ENCODE data around the gene RNF223. TPM values are rescaled to one million over a fixed set of nuclear protein-coding genes. Genes with fewer than 3 reads are reported as not detected.
"Not testable (repeated sequence)": the region's sequence is repeated elsewhere in the genome, so short reads cannot be mapped to it uniquely, and the experiment has no call there.

RNF223 gene
- total RNA-seq, 1 experiment from 2014 or later: not detected

- DNase-seq: peak; percentile 46
- no peak overlapping the region for H3K4me3 ChIP-seq (ENCODE audit: insufficient read depth, low read depth, low read length)
- no peaks in the 10 kb centered on the region for H3K27me3 ChIP-seq (ENCODE audit: control insufficient read depth, insufficient read depth, low read length)
- no peaks in the 10 kb centered on the region for H3K36me3 ChIP-seq (replicated peaks; ENCODE audit: control insufficient read depth, insufficient read depth, low read length)
Measured at GRCh38 chr1:1085911-1086841, 12.1 kb upstream of the RNF223 start.

GRCh38 chr1:1085171-1085841 lies 11.2 kb upstream of the RNF223 start:
- H3K27me3 ChIP-seq (ENCODE audit: control insufficient read depth, insufficient read depth, low read length): no peaks in the 10 kb centered on the region
- H3K36me3 ChIP-seq (replicated peaks; ENCODE audit: control insufficient read depth, insufficient read depth, low read length): no peaks in the 10 kb centered on the region
- H3K4me3 ChIP-seq (ENCODE audit: insufficient read depth, low read depth, low read length): no peak overlapping the region
- DNase-seq: peak; percentile 51

- peak; percentile 50 for DNase-seq
- Histone ChIP-seq H3K36me3 (replicated peaks; ENCODE audit: control insufficient read depth, insufficient read depth, low read length) (no peaks in the 10 kb centered on the region), H3K27me3 (ENCODE audit: control insufficient read depth, insufficient read depth, low read length) (peaks cover 2% of the 10 kb centered on the region; the same call in 1 of the 2 replicates), H3K4me3 (ENCODE audit: insufficient read depth, low read depth, low read length) (no peak overlapping the region)
Measured at GRCh38 chr1:1084372-1085170, 10.5 kb upstream of the RNF223 start.

DNA sequence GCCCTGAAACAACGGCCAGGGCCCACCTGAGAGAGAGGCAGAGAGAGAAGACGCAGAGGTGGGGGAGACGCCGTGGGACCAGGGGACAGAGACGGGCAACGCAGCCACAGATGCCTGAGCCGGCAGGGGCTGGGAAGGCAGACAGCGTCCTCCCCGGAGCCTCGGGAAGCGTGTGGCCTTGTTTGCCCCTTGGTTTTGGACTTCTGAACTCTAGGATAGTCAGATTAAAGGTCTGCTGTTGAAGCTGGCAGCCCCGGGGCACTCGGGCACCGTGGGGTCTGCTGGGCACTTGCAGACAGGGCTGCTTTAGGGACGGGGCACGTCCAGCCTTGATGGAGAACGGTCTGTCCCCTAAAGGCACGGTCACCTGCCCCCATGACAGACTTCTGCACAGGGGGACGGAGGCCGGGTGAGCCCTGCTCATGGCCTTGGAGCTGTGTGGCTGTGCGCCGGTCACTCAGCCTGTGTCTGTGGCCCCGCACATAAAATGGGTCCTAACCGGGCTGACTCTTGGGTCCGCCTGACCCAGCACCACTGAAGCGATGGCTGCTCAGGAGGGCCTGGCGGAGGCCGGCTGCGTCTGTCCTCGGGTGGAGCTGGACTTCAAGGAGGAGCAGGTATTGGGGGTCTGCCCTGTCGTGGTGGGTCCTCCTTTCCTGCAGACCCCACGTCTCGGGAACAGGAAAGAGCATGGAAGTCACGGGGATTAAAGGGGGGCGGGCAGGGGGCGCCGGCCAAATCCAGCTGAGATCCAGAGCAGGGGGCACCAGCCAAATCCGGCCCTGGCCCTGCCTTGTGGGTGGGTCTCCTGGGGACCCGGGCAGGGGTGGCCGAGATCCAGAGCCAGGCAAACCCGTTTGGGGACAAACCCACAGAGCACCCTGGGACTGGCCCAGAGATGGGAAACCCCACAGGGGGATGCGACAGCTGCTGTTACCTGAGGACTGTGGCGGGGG lies 9.6 kb upstream of the RNF223 start:
- H3K27me3 ChIP-seq (ENCODE audit: control insufficient read depth, insufficient read depth, low read length): peaks cover 6% of the 10 kb centered on the region
- DNase-seq: peak; percentile 43

GRCh38 chr1:1082776-1083415 lies 8.8 kb upstream of the RNF223 start:
- Histone ChIP-seq H3K36me3 (replicated peaks; ENCODE audit: control insufficient read depth, insufficient read depth, low read length) (no peaks in the 10 kb centered on the region), H3K27me3 (ENCODE audit: control insufficient read depth, insufficient read depth, low read length) (peaks cover 6% of the 10 kb centered on the region), H3K4me3 (ENCODE audit: insufficient read depth, low read depth, low read length) (no peak overlapping the region)
- peak; percentile 49 for DNase-seq

More for the DNA sequence above, 9.6 kb upstream of the RNF223 start:
- H3K36me3 ChIP-seq (replicated peaks; ENCODE audit: control insufficient read depth, insufficient read depth, low read length): no peaks in the 10 kb centered on the region
- no peak overlapping the region for H3K4me3 ChIP-seq (ENCODE audit: insufficient read depth, low read depth, low read length)

DNA sequence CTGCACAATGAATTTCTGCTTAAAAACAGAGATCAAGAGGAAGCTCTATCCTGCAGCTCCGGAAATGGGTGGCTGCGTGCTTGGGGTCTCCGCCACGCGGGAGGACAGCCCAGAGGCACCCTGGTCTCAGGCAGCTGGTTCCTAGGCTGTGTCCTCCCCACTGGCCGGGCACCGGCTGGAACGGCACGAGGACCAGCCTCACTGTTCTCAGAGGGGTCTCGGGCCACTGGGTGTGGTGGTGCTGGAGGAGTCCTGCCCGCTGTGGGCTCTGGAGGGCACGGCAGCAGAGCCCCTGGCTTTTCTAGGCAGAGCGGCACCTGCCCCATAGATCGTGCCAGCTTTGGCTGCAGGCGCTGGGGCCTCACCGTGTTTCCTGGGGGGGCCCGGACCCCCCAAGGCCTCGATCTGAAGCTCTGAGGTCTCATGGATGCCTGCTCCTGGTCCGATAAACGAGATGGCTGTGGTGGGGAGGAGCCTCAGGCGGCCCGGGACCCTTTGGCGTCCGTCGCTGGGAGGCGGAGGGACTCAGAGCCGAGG lies 8.2 kb upstream of the RNF223 start:
- DNase-seq: peak; percentile 37
- Histone ChIP-seq H3K36me3 (replicated peaks; ENCODE audit: control insufficient read depth, insufficient read depth, low read length) (no peaks in the 10 kb centered on the region), H3K27me3 (ENCODE audit: control insufficient read depth, insufficient read depth, low read length) (peaks cover 6% of the 10 kb centered on the region), H3K4me3 (ENCODE audit: insufficient read depth, low read depth, low read length) (no peak overlapping the region)

DNA sequence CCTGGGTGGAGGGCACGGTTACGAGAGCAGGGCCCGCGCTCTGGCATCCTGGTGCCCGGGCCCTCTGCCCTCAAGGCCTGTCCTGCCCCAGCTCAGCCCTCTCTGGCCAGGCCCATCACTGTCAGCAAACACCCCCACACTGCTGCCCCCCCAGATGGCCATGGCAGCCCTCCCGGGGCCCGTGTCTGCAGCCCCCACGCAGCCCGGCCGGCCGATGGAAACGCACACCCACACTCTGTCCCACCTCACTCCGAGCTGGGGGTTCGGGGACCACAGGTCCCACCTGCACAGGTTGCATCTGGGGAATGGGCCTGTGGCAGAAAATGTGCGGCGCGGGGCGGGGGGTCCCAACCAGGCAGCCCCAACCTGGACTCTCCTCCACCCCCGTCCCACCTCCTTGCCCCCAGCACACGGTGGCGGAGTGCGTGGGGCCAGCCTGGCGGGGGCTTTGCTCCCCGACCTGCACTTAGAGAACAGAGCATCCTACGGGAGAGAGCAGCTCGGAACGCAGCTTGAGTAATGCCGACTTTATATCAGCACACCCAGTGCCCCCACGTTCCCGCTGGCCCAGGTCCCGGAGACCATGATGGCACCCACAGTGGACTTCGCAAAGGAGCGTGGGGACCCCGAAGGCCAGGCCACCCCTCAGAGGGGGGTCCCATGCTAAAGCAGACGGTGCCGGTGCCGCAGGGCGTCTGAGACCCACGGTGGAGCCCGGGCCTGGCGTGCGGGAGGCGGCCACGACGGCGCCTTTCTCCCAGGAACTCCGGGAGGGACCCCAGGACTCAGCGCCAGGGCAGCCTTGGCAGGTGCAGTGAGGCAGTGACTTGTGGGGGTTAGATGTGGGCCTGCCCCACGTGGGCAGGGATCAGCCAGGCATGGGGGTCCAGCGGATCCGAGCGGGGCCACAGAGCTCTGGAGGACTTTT lies 7.5 kb upstream of the RNF223 start:
- Histone ChIP-seq H3K27me3 (ENCODE audit: control insufficient read depth, insufficient read depth, low read length) (peaks cover 6% of the 10 kb centered on the region), H3K36me3 (replicated peaks; ENCODE audit: control insufficient read depth, insufficient read depth, low read length) (no peaks in the 10 kb centered on the region), H3K4me3 (ENCODE audit: insufficient read depth, low read depth, low read length) (no peak overlapping the region)
- DNase-seq: peak; percentile 60

DNA sequence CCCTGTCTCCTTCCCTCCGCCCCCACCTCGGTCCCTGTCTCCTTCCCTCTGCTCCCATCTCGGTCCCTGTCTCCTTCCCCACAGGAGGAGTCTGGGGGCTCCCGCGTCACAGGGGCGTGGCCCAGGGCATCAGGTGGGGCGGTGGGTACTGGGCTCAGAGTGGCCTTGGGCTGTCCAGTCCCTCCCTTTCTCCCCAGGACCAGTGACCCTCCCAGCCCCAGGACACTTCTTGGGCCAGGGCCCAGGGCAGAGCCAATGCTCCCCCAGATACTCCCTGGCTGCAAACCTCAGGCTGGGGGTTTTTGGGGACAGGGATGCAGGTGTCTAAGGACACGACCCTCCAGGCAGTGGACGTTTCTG lies 6.8 kb upstream of the RNF223 start:
- Histone ChIP-seq H3K36me3 (replicated peaks; ENCODE audit: control insufficient read depth, insufficient read depth, low read length) (no peaks in the 10 kb centered on the region), H3K4me3 (ENCODE audit: insufficient read depth, low read depth, low read length) (no peak overlapping the region), H3K27me3 (ENCODE audit: control insufficient read depth, insufficient read depth, low read length) (peaks cover 6% of the 10 kb centered on the region)
- peak; percentile 77 for DNase-seq

DNA sequence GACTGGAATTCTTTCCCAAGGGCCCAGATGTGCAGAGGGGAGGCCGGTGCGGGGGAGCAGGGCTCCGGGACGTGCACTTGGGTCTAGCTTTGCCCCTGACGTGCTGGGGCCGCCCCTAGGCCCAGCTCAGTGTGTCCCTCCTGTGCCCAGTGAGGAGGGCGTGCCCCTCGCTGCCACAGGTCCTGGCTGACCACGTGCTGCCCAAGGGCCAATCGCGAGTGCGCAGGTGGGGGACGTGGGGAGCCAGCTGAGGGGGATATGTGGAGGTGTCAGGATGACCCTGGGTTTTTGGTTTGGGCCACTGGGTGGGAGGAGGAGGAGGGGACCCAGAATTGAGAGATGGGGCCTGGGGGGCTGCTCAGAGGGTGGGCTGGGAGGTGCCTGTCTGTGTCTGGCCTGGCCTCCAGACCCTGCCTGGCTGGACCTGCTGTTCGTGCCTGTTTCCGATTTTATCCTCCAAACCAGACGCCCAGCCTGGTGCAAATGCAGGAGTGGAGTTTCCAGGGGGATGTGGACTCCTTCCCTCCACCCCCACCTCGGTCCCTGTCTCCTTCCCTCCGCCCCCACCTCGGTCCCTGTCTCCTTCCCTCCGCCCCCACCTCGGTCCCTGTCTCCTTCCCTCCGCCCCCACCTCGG lies 6.1 kb upstream of the RNF223 start:
- Histone ChIP-seq H3K27me3 (ENCODE audit: control insufficient read depth, insufficient read depth, low read length) (peaks cover 7% of the 10 kb centered on the region), H3K36me3 (replicated peaks; ENCODE audit: control insufficient read depth, insufficient read depth, low read length) (no peaks in the 10 kb centered on the region), H3K4me3 (ENCODE audit: insufficient read depth, low read depth, low read length) (peak overlapping the region; percentile 38)
- peak; percentile 97 for DNase-seq

- DNase-seq: peak; percentile 95
- Histone ChIP-seq H3K27me3 (ENCODE audit: control insufficient read depth, insufficient read depth, low read length) (peaks cover 10% of the 10 kb centered on the region), H3K4me3 (ENCODE audit: insufficient read depth, low read depth, low read length) (peak overlapping the region; percentile 38), H3K36me3 (replicated peaks; ENCODE audit: control insufficient read depth, insufficient read depth, low read length) (no peaks in the 10 kb centered on the region)
Measured at GRCh38 chr1:1079408-1080121, 5.5 kb upstream of the RNF223 start.

DNA sequence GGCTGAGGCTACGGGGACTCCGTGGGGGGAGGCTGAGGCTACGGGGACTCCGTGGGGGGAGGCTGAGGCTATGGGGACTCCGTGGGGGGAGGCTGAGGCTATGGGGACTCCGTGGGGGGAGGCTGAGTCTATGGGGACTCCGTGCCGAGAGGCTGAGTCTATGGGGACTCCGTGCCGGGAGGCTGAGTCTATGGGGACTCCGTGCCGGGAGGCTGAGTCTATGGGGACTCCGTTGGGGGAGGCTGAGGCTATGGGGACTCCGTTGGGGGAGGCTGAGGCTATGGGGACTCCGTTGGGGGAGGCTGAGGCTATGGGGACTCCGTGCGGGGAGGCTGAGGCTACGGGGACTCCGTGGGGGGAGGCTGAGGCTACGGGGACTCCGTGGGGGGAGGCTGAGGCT lies 3.3 kb upstream of the RNF223 start:
- peaks cover 10% of the 10 kb centered on the region for H3K27me3 ChIP-seq (ENCODE audit: control insufficient read depth, insufficient read depth, low read length)
- H3K36me3 ChIP-seq (replicated peaks; ENCODE audit: control insufficient read depth, insufficient read depth, low read length); H3K4me3 ChIP-seq (ENCODE audit: insufficient read depth, low read depth, low read length); DNase-seq: not testable (repeated sequence)
